IPS DF 6.9 (cell line): Measurements from ENCODE around the gene EXOSC7.

ENCODE experiments used
- DNase-seq: peaks from one replicate; pipeline ENCODE4 v3.0.0-alpha.2; 2013; ENCODE audit warnings: low read depth, low spot score
- H3K27ac ChIP-seq: one replicate; pipeline ENCODE4 v1.5.1; 2013; ENCODE audit warnings: low read length, control low read depth
- H3K27me3 ChIP-seq: 2 replicates; pipeline ENCODE4 v1.6.1; 2013; ENCODE audit warnings: mild to moderate bottlenecking, low read length; ENCODE audit not compliant: control insufficient read depth, insufficient read depth
- H3K36me3 ChIP-seq: 2 replicates; pipeline ENCODE4 v1.6.1; 2013; ENCODE audit warnings: low read length; ENCODE audit not compliant: control insufficient read depth, insufficient read depth
- H3K4me1 ChIP-seq: 2 replicates; pipeline ENCODE4 v1.6.1; 2013; ENCODE audit warnings: low read length; ENCODE audit not compliant: control insufficient read depth, insufficient read depth
- H3K4me3 ChIP-seq: 2 replicates; pipeline ENCODE4 v1.5.1; 2013; ENCODE audit warnings: mild to moderate bottlenecking, low read length
- H3K9me3 ChIP-seq: 2 replicates; pipeline ENCODE4 v1.6.1; 2013; ENCODE audit warnings: low read length, inconsistent platforms; ENCODE audit not compliant: control insufficient read depth, insufficient read depth
- WGBS: extraction: QIAGEN DNeasy Blood & Tissue Kit; methylation state at CpG from one replicate; pipeline ENCODE4 v1.1.7; 2013; ENCODE audit warnings: mixed read lengths, missing lambda C conversion rate; ENCODE audit not compliant: insufficient read length, insufficient coverage; 5-methylcytosine and 5-hydroxymethylcytosine counted together

EXOSC7 gene

DNA sequence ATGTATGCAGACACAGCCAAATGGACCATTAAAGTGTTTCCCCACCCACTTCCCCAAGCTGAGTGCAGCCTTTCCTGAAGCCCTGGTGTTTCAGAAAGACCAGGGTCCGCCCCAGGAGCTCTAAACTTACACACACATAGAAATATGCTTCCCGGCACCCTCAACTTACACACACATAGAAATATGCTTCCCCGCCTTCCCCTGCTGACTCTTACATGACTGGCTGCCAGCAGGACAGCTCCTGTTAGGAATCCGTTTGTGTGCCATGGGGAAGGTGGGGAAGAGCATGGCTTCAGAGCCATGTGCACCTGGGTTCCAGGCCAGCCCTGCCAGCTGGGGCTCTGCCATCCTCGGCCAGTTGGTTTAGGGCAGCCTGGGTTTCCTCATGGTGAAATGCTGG lies 53.6 kb downstream of the EXOSC7 start:
- Histone ChIP-seq H3K27me3 (no peaks in the 10 kb centered on the region), H3K9me3 (no peaks in the 10 kb centered on the region), H3K4me1 (no peaks in the 10 kb centered on the region), H3K4me3 (no peak overlapping the region), H3K36me3 (no peaks in the 10 kb centered on the region), H3K27ac (no peak overlapping the region)
- DNase-seq: no peak
- WGBS: no CpG with 5 or more reads among the region's 5 CpGs

DNA sequence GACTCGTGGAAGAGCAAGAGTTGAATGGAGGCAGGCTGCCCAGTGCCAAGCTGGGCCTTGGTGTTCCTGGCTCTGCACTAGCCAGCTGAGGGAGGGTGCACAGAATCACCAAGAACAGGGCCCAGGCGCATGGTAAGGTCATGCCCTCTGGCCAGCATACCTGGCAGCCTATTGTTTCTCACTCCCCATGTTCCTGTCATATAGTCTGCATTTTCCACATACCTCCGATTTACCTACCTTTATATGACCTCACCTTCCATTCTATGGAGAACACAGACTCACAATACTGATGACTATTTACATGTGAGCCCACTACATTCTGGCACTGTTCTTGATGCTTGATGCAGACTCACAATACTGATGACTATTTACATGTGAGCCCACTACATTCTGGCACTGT lies 55.5 kb downstream of the EXOSC7 start:
- peaks cover 10% of the 10 kb centered on the region; the same call in 1 of the 2 replicates for H3K27me3 ChIP-seq
- H3K27ac ChIP-seq: no peak overlapping the region
- H3K4me1 ChIP-seq: peaks cover 3% of the 10 kb centered on the region
- no peak overlapping the region for H3K4me3 ChIP-seq
- no peaks in the 10 kb centered on the region for H3K9me3 ChIP-seq
- no peaks in the 10 kb centered on the region for H3K36me3 ChIP-seq
- DNase-seq: no peak
- WGBS: no CpG with 5 or more reads among the region's 3 CpGs

DNA sequence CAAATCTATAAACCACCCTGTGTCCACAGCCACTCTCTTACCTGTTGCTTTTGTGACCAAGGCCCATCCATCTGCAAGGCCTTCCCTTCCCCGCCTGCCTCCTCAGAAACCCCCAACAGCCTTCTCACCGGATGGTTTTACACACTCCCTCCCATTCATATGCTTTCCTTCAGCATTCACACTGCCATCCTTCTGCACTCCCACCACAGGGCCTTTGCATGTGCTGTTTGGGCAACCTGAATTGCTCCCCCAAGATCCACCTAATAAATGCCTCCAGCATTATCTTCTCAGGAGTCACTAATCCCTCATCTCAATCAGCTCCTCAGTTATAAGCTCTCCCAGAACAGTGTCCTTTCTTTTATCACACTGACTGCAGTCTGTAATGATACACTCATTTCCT lies 56.1 kb downstream of the EXOSC7 start:
- Histone ChIP-seq H3K27me3 (peaks cover 14% of the 10 kb centered on the region; the same call in 1 of the 2 replicates), H3K4me1 (peaks cover 3% of the 10 kb centered on the region), H3K27ac (no peak overlapping the region), H3K36me3 (no peaks in the 10 kb centered on the region), H3K4me3 (no peak overlapping the region), H3K9me3 (no peaks in the 10 kb centered on the region)
- WGBS: no CpG with 5 or more reads among the region's 2 CpGs
- DNase-seq: no peak

DNA sequence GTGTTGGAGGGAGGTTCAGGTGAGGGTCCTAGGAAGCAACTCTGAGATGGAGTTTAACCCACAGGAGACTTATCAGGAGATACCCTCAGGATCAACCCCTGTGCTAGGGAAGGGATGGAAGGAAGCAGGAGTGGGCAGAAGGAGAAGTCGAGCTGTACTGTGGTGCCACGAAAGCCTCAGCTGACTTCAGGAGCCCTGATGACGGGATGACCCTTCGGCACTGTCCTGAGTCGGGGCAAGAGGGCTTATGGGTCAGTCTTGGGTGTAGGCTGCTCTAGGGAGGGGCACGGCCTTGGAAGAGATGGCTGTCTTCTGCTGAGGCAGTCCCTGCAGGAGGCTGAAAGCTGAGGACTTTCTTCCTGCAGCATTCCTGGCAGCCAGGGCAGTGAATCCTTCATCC lies 57.7 kb downstream of the EXOSC7 start:
- no peaks in the 10 kb centered on the region for H3K36me3 ChIP-seq
- peaks cover 14% of the 10 kb centered on the region; the same call in 1 of the 2 replicates for H3K27me3 ChIP-seq
- no peak overlapping the region for H3K4me3 ChIP-seq
- peaks cover 3% of the 10 kb centered on the region for H3K4me1 ChIP-seq
- no peaks in the 10 kb centered on the region for H3K9me3 ChIP-seq
- WGBS: no CpG with 5 or more reads among the region's 6 CpGs
- no peak for DNase-seq
- no peak overlapping the region for H3K27ac ChIP-seq

DNA sequence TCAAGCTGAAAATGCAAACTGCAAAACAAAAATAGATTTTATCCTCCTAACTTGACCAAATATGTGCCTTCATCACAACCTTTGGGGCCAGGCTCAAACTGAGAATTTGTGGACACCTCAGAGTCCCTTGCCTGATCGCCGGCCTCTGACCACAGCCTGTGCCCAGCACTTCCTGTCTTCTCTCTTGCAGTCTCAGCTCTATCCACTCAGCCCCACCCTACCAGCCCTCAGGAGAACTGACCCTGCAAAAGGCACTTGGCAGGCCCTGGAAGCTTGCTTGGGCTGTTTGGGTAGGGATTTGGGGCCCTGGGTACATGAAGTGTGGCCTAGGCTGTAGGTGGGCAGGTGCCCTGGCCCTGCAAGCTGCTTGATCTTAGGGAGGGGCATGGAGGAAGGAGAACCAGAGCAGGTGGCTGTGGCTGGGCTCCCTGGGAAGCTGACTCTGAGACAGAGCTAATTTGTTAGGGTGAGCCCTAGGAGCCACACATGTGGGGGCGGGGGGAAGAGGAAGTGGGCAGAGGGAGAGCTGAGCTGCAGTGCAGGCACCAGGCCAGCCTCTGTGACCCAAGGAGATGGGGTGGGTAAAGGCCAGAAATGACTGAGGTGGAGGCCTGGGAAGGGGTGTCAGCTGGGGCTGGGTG lies 58.7 kb downstream of the EXOSC7 start:
- no CpG with 5 or more reads among the region's 3 CpGs for WGBS
- H3K4me1 ChIP-seq: peaks cover 3% of the 10 kb centered on the region
- no peak for DNase-seq
- H3K27ac ChIP-seq: no peak overlapping the region
- H3K36me3 ChIP-seq: no peaks in the 10 kb centered on the region
- H3K9me3 ChIP-seq: no peaks in the 10 kb centered on the region
- H3K27me3 ChIP-seq: peaks cover 14% of the 10 kb centered on the region; the same call in 1 of the 2 replicates
- no peak overlapping the region for H3K4me3 ChIP-seq

DNA sequence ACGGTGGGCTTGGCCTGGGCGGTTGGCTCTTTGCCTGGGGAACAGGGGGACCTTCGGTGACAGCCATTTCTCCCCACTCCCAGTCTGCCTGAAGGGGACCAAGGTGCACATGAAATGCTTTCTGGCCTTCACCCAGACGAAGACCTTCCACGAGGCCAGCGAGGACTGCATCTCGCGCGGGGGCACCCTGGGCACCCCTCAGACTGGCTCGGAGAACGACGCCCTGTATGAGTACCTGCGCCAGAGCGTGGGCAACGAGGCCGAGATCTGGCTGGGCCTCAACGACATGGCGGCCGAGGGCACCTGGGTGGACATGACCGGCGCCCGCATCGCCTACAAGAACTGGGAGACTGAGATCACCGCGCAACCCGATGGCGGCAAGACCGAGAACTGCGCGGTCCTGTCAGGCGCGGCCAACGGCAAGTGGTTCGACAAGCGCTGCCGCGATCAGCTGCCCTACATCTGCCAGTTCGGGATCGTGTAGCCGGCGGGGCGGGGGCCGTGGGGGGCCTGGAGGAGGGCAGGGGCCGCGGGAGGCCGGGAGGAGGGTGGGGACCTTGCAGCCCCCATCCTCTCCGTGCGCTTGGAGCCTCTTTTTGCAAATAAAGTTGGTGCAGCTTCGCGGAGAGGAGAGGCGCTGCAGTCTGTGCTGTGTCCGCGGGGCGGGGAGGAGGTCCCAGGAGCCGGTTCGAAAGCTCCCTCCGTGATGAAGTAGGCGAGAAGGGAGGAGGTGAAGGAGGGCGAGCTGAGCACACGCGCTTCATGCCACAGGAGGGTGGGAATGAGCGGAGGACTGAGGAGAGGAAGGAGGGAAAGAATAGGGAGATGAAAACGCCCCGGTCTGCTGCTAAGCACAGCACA lies 59.6 kb downstream of the EXOSC7 start:
- Histone ChIP-seq H3K36me3 (no peaks in the 10 kb centered on the region), H3K4me1 (peaks cover 3% of the 10 kb centered on the region), H3K9me3 (no peaks in the 10 kb centered on the region), H3K27ac (no peak overlapping the region), H3K4me3 (0 out of 2 replicates have a peak overlapping the region, but pooled peaks have one; percentile 1), H3K27me3 (peaks cover 14% of the 10 kb centered on the region; the same call in 1 of the 2 replicates)
- no peak for DNase-seq
- WGBS: no CpG with 5 or more reads among the region's 64 CpGs

DNA sequence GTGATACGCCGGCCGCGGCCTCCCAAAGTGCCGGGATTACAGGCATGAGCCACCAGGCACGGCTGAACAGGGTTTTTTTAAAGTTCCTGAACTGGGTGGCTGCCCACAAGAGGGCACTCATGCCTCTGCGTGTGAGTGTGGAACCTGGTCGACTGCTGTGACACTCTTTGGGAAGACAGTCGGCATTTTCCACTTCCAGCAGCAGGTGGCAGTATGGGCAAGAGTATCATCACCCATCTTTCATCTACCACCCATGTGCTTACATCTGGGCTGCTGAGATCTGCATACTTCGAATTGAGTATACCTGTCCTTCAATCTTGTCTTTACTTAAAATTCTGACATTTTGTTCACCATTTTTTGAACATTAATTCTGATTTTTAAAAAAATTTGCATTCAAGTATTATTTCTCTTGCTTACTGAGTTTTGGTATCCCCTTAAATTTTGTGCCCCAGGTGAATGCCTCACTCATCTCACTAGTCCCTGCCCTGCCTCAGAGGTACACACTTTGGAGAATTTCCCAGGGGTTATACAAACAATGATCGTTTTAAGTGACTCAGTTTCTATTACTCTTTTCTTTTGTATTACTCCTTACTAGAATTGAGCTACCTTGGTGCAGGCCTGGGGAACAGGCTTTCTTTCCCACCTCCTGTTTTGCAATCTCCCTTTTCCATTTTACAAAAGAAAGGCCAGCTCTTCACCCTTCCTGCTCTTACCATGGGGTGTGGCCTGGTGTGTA lies 61.8 kb downstream of the EXOSC7 start:
- peaks cover 3% of the 10 kb centered on the region for H3K4me1 ChIP-seq
- H3K36me3 ChIP-seq: no peaks in the 10 kb centered on the region
- H3K27me3 ChIP-seq: peaks cover 14% of the 10 kb centered on the region; the same call in 1 of the 2 replicates
- no peaks in the 10 kb centered on the region for H3K9me3 ChIP-seq
- H3K27ac ChIP-seq: no peak overlapping the region
- WGBS: no CpG with 5 or more reads among the region's 11 CpGs
- no peak overlapping the region for H3K4me3 ChIP-seq
- DNase-seq: peak; percentile 98

DNA sequence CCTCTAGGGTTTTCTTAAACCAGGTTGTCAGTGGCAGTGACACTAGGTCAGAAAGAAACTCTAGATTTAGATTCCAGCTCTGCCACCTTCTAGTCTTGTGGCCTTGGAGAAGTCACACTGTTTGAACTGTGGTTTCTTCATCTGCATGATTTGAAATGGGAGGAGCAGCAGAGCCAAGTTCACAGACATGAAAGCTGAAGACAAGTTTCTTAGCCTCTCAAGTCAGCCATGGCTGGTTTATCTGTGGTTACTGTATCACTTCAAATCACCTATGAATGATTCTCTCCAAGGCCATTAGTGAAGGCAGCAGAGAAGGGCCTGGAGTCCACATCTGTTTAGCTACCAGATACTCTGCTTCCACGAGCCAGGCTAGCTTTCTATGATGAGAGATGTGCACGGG lies 65.6 kb downstream of the EXOSC7 start:
- no peaks in the 10 kb centered on the region for H3K36me3 ChIP-seq
- no peak overlapping the region for H3K4me3 ChIP-seq
- no peaks in the 10 kb centered on the region for H3K4me1 ChIP-seq
- no peak for DNase-seq
- H3K9me3 ChIP-seq: no peaks in the 10 kb centered on the region
- peaks cover 3% of the 10 kb centered on the region; the same call in 1 of the 2 replicates for H3K27me3 ChIP-seq
- WGBS: no CpG with 5 or more reads among the region's 2 CpGs
- no peak overlapping the region for H3K27ac ChIP-seq

DNA sequence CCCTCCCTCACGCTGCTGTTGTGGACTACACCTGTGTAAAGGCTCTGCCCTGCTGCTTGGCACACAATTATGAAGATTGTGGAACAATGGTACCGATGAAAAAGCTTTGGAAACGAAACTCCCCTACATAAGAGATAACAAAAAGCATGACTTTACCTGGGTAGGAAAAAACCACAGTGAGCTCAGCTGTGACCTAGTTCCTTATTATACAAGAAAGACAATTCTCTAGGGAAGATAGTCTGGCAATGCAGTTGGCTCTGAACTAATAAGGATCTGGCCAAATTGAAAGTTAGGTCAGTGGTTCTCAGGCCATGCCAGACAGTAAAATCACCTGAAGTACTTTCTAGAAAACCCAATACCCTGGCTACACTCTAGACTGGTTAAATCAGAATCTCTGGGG lies 66.1 kb downstream of the EXOSC7 start:
- Histone ChIP-seq H3K36me3 (no peaks in the 10 kb centered on the region), H3K4me3 (no peak overlapping the region), H3K4me1 (no peaks in the 10 kb centered on the region), H3K9me3 (no peaks in the 10 kb centered on the region), H3K27me3 (no peaks in the 10 kb centered on the region; the same call in 1 of the 2 replicates), H3K27ac (no peak overlapping the region)
- WGBS: no CpG with 5 or more reads among the region's 3 CpGs
- DNase-seq: no peak

DNA sequence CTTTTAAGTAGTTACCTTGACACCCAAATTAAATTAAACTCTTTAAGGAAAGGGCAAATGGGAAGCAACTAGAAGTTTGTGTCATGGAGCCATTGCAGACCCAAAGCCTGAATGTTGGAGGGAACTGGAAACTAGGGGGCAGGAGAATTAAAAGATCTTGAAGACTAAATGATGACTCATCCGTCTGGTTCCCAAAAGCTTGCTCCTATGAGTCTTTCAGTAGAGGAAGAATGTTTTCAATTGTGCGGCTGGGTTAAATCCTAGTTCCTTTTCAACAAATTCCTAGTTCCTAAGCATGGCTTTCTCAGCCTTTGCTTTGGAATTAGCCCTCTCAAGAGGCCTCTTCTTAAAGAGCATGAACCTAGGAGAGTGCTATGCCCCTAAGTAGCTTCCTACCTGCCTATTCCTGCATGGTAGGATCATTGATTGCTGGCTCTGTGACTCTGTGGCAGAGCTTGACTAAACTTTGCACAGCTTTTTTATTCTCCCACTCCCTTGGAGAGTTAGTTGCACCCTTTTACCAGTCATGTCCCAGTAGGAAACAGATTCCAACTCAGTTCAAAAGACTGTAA lies 67.8 kb downstream of the EXOSC7 start:
- no peak overlapping the region for H3K27ac ChIP-seq

More for the DNA sequence above, 67.8 kb downstream of the EXOSC7 start:
- no CpG with 5 or more reads among the region's 2 CpGs for WGBS
- no peaks in the 10 kb centered on the region for H3K4me1 ChIP-seq
- H3K9me3 ChIP-seq: no peaks in the 10 kb centered on the region
- no peak for DNase-seq
- no peaks in the 10 kb centered on the region for H3K36me3 ChIP-seq
- no peaks in the 10 kb centered on the region for H3K27me3 ChIP-seq
- H3K4me3 ChIP-seq: no peak overlapping the region
